ENCODE results near the gene TTC28.

Gene TTC28

GRCh38 chr22:28051091-28051786 lies 628.4 kb downstream of the TTC28 start:
- no peak for ATAC-seq

GRCh38 chr22:28048529-28048928 lies 631.1 kb downstream of the TTC28 start:
- DNase-seq (no peak), ATAC-seq (no peak)

More at GRCh38 chr22:28051091-28051786, 628.4 kb downstream of the TTC28 start:
- no peak for DNase-seq

GRCh38 chr22:28047740-28048139 lies 631.9 kb downstream of the TTC28 start:
- no peak for DNase-seq
- ATAC-seq: no peak

GRCh38 chr22:28046100-28046499 lies 633.5 kb downstream of the TTC28 start:
- ATAC-seq (no peak), DNase-seq (no peak)

- DNase-seq (no peak), ATAC-seq (no peak)
Observed at GRCh38 chr22:28044546-28045173, 635.0 kb downstream of the TTC28 start.

- no peak for ATAC-seq
- DNase-seq: no peak
Observed at GRCh38 chr22:28043266-28043665, 636.4 kb downstream of the TTC28 start.

- ATAC-seq (no peak), DNase-seq (no peak)
Observed at GRCh38 chr22:28034760-28035401, 644.8 kb downstream of the TTC28 start.

- no peak for ATAC-seq
- no peak for DNase-seq
Observed at GRCh38 chr22:28034145-28034759, 645.4 kb downstream of the TTC28 start.

GRCh38 chr22:28032861-28033260 lies 646.8 kb downstream of the TTC28 start:
- ATAC-seq (no peak), DNase-seq (no peak)

- no peak for DNase-seq
- no peak for ATAC-seq
Observed at GRCh38 chr22:28031383-28031922, 648.2 kb downstream of the TTC28 start.

GRCh38 chr22:28030473-28030872 lies 649.2 kb downstream of the TTC28 start:
- ATAC-seq: no peak

GRCh38 chr22:28029956-28030355 lies 649.7 kb downstream of the TTC28 start:
- ATAC-seq (no peak), DNase-seq (no peak)

More at GRCh38 chr22:28030473-28030872, 649.2 kb downstream of the TTC28 start:
- DNase-seq: no peak

GRCh38 chr22:28029201-28029948 lies 650.3 kb downstream of the TTC28 start:
- no peak for DNase-seq
- no peak for ATAC-seq

GRCh38 chr22:28027453-28028448 lies 651.9 kb downstream of the TTC28 start:
- ATAC-seq (no peak), DNase-seq (no peak)

- ATAC-seq: no peak
Observed at GRCh38 chr22:28025866-28026575, 653.6 kb downstream of the TTC28 start.

GRCh38 chr22:28025333-28025732 lies 654.3 kb downstream of the TTC28 start:
- DNase-seq: no peak
- no peak for ATAC-seq

More at GRCh38 chr22:28025866-28026575, 653.6 kb downstream of the TTC28 start:
- DNase-seq: no peak

- ATAC-seq (no peak), DNase-seq (no peak)
Observed at GRCh38 chr22:28024422-28024888, 655.2 kb downstream of the TTC28 start.

GRCh38 chr22:28023774-28024173 lies 655.9 kb downstream of the TTC28 start:
- ATAC-seq (no peak), DNase-seq (no peak)

- ATAC-seq (no peak), DNase-seq (no peak)
Observed at GRCh38 chr22:28023036-28023435, 656.6 kb downstream of the TTC28 start.

Measured in stimulated activated naive CD8-positive, alpha-beta T cell treated with anti-CD3 and anti-CD28 coated beads, Interleukin-15, Interleukin-2, amounts not matched to agents 100 U/mL and 50 U/mL, for 24 hours (primary cell).